ENCODE results near the gene USP10. TPM values are rescaled to one million over a fixed set of nuclear protein-coding genes. Genes with fewer than 3 reads are reported as not detected.

USP10 gene
- polyA plus RNA-seq, 1 experiment = 55.1 TPM

GRCh38 chr16:84782846-84783245, 83.0 kb downstream of the USP10 start:
- no peaks in the 10 kb centered on the region for H3K27me3 ChIP-seq (ENCODE audit: control insufficient read depth, insufficient read depth, low read length)
- CTCF ChIA-PET = no interaction called here
- TF ChIP-seq CTCF (IDR thresholded peaks at IDR 0.05; ENCODE audit: insufficient read depth, low read depth, low read length) = no peak
- DNase-seq (ENCODE audit: low read depth) = no peak
- POLR2A ChIA-PET = no interaction called here
- peaks cover 6% of the 10 kb centered on the region; the same call in 1 of the 2 replicates for H3K36me3 ChIP-seq (ENCODE audit: control insufficient read depth, insufficient read depth, low read length)
- H3K4me3 ChIP-seq (ENCODE audit: low read depth, low read length) = no peak overlapping the region

GRCh38 chr16:84785843-84786581, 86.2 kb downstream of the USP10 start:
- CTCF ChIA-PET = interaction anchor here (1.4 kb wide), 1 partner anchor 32 kb away, joined by 3 read pairs; no protein-coding TSS in a partner anchor
- Histone ChIP-seq H3K36me3 (ENCODE audit: control insufficient read depth, insufficient read depth, low read length) (no peaks in the 10 kb centered on the region), H3K4me3 (ENCODE audit: low read depth, low read length) (no peak overlapping the region), H3K27me3 (ENCODE audit: control insufficient read depth, insufficient read depth, low read length) (no peaks in the 10 kb centered on the region)
- TF ChIP-seq CTCF (IDR thresholded peaks at IDR 0.05; ENCODE audit: insufficient read depth, low read depth, low read length) = no peak
- POLR2A ChIA-PET = no interaction called here
- no peak for DNase-seq (ENCODE audit: low read depth)

- no peaks in the 10 kb centered on the region for H3K27me3 ChIP-seq (ENCODE audit: control insufficient read depth, insufficient read depth, low read length)
- TF ChIP-seq CTCF (IDR thresholded peaks at IDR 0.05; ENCODE audit: insufficient read depth, low read depth, low read length) = no peak
- H3K4me3 ChIP-seq (ENCODE audit: low read depth, low read length) = no peak overlapping the region
- ChIA-PET CTCF (no interaction called here), POLR2A (no interaction called here)
- DNase-seq (ENCODE audit: low read depth) = no peak
- no peaks in the 10 kb centered on the region for H3K36me3 ChIP-seq (ENCODE audit: control insufficient read depth, insufficient read depth, low read length)
Observed at GRCh38 chr16:84786605-84787262, 86.9 kb downstream of the USP10 start.

GRCh38 chr16:84787263-84787622, 87.4 kb downstream of the USP10 start:
- CTCF ChIA-PET = no interaction called here
- DNase-seq (ENCODE audit: low read depth) = no peak
- Histone ChIP-seq H3K4me3 (ENCODE audit: low read depth, low read length) (no peak overlapping the region), H3K36me3 (ENCODE audit: control insufficient read depth, insufficient read depth, low read length) (no peaks in the 10 kb centered on the region), H3K27me3 (ENCODE audit: control insufficient read depth, insufficient read depth, low read length) (no peaks in the 10 kb centered on the region)
- POLR2A ChIA-PET = no interaction called here
- TF ChIP-seq CTCF (IDR thresholded peaks at IDR 0.05; ENCODE audit: insufficient read depth, low read depth, low read length) = no peak

- peak; percentile 94 for DNase-seq (ENCODE audit: low read depth)
- no peak overlapping the region; the same call in 1 of the 2 replicates for H3K4me3 ChIP-seq (ENCODE audit: low read depth, low read length)
- no peaks in the 10 kb centered on the region for H3K27me3 ChIP-seq (ENCODE audit: control insufficient read depth, insufficient read depth, low read length)
- no peak for TF ChIP-seq CTCF (IDR thresholded peaks at IDR 0.05; ENCODE audit: insufficient read depth, low read depth, low read length)
- POLR2A ChIA-PET = interaction anchor here (0.6 to 1.1 kb wide), 2 partner anchors 31 to 245 kb away, joined by 3 to 7 read pairs; partner anchors contain the start of gene CRISPLD2
- CTCF ChIA-PET = interaction anchor here (1.0 to 1.1 kb wide), 3 partner anchors 16 to 163 kb away, joined by 3 to 4 read pairs (median 3); no protein-coding TSS in a partner anchor
- no peaks in the 10 kb centered on the region for H3K36me3 ChIP-seq (ENCODE audit: control insufficient read depth, insufficient read depth, low read length)
Observed at GRCh38 chr16:84788920-84789391, 89.2 kb downstream of the USP10 start.
